Measurements from ENCODE around the gene NHLH1. TPM values are rescaled to one million over a fixed set of nuclear protein-coding genes. Genes with fewer than 3 reads are reported as not detected.
A peak's percentile ranks its signal among the peaks of the same experiment; 100 is the strongest.

Gene NHLH1
- total and polyA plus RNA-seq, 10 of the 15 experiments (the other 5 are each of a cell fraction or from before 2014, with no cell fraction given) = 0.22 to 0.98 (median 0.43) TPM; not detected in 1

DNA sequence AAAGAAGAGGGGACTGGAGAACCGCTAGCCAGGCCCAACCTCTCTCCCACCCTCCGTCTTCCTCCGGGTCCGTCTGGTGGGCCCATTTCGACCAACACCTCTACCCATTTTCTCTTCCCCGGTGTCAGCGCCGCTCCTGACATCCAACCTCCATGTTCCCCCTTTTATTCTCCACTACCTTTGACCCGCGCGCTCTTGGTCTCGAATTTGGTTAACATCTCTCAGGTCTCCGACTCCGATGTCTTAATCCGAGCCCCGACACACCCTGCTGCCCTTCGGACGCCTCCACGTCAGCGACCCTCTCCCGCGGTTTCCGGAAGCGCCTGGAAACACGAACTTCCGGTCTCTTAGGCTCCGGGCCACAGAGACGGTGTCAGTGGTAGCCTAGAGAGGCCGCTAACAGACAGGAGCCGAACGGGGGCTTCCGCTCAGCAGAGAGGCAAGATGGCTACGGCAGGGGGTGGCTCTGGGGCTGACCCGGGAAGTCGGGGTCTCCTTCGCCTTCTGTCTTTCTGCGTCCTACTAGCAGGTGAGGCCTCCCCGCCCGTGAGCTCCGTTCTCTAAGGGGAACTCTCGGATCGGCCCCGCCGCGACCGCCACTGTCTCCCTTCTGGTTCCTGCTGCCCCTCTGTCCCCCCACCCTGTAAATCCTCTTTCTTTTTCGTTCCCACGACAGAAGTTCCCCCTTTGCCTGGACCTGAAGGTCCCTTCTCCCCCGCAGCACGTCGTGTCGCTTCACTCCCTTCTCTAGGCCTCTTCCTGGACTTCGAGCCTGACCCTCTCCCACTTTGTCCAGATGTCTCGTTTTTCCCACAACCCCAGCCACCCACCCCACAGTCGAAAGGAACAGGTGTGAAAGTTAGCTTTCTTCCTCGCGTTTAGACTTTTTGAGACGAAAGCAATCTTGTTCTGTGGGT lies 23.7 kb upstream of the NHLH1 start, which contains the start of the genes COPA and NCSTN (continued):
- TF ChIP-seq, protein P1, sequence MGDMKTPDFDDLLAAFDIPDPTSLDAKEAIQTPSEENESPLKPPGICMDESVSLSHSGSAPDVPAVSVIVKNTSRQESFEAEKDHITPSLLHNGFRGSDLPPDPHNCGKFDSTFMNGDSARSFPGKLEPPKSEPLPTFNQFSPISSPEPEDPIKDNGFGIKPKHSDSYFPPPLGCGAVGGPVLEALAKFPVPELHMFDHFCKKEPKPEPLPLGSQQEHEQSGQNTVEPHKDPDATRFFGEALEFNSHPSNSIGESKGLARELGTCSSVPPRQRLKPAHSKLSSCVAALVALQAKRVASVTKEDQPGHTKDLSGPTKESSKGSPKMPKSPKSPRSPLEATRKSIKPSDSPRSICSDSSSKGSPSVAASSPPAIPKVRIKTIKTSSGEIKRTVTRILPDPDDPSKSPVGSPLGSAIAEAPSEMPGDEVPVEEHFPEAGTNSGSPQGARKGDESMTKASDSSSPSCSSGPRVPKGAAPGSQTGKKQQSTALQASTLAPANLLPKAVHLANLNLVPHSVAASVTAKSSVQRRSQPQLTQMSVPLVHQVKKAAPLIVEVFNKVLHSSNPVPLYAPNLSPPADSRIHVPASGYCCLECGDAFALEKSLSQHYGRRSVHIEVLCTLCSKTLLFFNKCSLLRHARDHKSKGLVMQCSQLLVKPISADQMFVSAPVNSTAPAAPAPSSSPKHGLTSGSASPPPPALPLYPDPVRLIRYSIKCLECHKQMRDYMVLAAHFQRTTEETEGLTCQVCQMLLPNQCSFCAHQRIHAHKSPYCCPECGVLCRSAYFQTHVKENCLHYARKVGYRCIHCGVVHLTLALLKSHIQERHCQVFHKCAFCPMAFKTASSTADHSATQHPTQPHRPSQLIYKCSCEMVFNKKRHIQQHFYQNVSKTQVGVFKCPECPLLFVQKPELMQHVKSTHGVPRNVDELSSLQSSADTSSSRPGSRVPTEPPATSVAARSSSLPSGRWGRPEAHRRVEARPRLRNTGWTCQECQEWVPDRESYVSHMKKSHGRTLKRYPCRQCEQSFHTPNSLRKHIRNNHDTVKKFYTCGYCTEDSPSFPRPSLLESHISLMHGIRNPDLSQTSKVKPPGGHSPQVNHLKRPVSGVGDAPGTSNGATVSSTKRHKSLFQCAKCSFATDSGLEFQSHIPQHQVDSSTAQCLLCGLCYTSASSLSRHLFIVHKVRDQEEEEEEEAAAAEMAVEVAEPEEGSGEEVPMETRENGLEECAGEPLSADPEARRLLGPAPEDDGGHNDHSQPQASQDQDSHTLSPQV (IDR thresholded peaks at IDR 0.05) = no peak
- TF ChIP-seq RAD21 (IDR thresholded peaks at IDR 0.05; ENCODE audit: insufficient read depth, low read depth, low read length) (no peak), CBX5 (IDR thresholded peaks at IDR 0.05; ENCODE audit: low read depth) (0 out of 2 replicates have a peak, but pooled peaks have one; percentile 78), GABPA (IDR thresholded peaks at IDR 0.05; ENCODE audit: low read depth) (peak; percentile 95), E2F8 (IDR thresholded peaks at IDR 0.05; ENCODE audit: low read depth, partially characterized antibody) (peak; percentile 84), RB1 (IDR thresholded peaks at IDR 0.05; ENCODE audit: borderline replicate concordance) (peak; percentile 69; the same call in 1 of the 2 replicates), SMAD1 (IDR thresholded peaks at IDR 0.05; ENCODE audit: low read depth, partially characterized antibody) (no peak), SRF (IDR thresholded peaks at IDR 0.05; ENCODE audit: low read depth in 2 of 2, low read length in 2 of 2) (0 out of 4 replicates have a peak, but pooled peaks of 1 of the 2 experiments have one; percentile 36), ZNF384 (IDR thresholded peaks at IDR 0.05; ENCODE audit: borderline replicate concordance, low read depth, low read length) (no peak), HDAC2 (IDR thresholded peaks at IDR 0.05) (no peak), POU2F2 (IDR thresholded peaks at IDR 0.05; ENCODE audit: borderline replicate concordance, low read depth, low read length) (peak; percentile 88), SMARCA5 (IDR thresholded peaks at IDR 0.05) (no peak)
- TF ChIP-seq, protein P2, sequence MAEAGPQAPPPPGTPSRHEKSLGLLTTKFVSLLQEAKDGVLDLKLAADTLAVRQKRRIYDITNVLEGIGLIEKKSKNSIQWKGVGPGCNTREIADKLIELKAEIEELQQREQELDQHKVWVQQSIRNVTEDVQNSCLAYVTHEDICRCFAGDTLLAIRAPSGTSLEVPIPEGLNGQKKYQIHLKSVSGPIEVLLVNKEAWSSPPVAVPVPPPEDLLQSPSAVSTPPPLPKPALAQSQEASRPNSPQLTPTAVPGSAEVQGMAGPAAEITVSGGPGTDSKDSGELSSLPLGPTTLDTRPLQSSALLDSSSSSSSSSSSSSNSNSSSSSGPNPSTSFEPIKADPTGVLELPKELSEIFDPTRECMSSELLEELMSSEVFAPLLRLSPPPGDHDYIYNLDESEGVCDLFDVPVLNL (IDR thresholded peaks at IDR 0.05; ENCODE audit: low read depth, low read length) = no peak
- TF ChIP-seq, protein P3, sequence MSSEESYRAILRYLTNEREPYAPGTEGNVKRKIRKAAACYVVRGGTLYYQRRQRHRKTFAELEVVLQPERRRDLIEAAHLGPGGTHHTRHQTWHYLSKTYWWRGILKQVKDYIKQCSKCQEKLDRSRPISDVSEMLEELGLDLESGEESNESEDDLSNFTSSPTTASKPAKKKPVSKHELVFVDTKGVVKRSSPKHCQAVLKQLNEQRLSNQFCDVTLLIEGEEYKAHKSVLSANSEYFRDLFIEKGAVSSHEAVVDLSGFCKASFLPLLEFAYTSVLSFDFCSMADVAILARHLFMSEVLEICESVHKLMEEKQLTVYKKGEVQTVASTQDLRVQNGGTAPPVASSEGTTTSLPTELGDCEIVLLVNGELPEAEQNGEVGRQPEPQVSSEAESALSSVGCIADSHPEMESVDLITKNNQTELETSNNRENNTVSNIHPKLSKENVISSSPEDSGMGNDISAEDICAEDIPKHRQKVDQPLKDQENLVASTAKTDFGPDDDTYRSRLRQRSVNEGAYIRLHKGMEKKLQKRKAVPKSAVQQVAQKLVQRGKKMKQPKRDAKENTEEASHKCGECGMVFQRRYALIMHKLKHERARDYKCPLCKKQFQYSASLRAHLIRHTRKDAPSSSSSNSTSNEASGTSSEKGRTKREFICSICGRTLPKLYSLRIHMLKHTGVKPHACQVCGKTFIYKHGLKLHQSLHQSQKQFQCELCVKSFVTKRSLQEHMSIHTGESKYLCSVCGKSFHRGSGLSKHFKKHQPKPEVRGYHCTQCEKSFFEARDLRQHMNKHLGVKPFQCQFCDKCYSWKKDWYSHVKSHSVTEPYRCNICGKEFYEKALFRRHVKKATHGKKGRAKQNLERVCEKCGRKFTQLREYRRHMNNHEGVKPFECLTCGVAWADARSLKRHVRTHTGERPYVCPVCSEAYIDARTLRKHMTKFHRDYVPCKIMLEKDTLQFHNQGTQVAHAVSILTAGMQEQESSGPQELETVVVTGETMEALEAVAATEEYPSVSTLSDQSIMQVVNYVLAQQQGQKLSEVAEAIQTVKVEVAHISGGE (CRISPR knock-in tag; IDR thresholded peaks at IDR 0.05) = peak; percentile 85
